Measurements from ENCODE around the gene GTPBP1. TPM values are rescaled to one million over a fixed set of nuclear protein-coding genes. Genes with fewer than 3 reads are reported as not detected.

GTPBP1 gene
- total and polyA plus RNA-seq, 2 of the 13 experiments (the other 11 are each of a cell fraction or from before 2014, with no cell fraction given): 22.3 to 27.0 TPM

DNA sequence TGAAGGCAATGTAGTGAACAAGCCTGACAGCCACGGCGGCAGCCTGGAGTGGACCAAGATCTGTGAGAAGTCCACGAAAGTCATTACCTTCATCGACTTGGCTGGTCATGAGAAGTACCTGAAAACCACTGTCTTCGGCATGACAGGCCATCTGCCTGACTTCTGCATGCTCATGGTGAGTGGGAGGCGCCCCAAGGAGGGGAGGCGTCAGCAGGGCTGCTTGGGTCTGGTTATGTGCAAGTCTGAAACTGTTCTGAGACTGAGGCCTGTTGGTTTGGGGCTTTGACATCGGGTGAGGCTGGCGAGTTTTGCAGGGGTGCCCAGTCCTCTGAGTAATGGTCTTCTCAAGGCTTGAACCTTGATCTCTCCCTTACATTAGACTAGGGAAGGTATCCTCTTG, 11.1 kb downstream of the GTPBP1 start (continued):
- no peak for TF ChIP-seq SP2 (CRISPR knock-in tag; IDR thresholded peaks at IDR 0.05)
- TF ChIP-seq, protein P1, sequence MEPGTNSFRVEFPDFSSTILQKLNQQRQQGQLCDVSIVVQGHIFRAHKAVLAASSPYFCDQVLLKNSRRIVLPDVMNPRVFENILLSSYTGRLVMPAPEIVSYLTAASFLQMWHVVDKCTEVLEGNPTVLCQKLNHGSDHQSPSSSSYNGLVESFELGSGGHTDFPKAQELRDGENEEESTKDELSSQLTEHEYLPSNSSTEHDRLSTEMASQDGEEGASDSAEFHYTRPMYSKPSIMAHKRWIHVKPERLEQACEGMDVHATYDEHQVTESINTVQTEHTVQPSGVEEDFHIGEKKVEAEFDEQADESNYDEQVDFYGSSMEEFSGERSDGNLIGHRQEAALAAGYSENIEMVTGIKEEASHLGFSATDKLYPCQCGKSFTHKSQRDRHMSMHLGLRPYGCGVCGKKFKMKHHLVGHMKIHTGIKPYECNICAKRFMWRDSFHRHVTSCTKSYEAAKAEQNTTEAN (CRISPR knock-in tag; conservative IDR thresholded peaks at IDR 0.05): no peak
- no peak for TF ChIP-seq TGIF2 (CRISPR knock-in tag; IDR thresholded peaks at IDR 0.05)
- no peak for TF ChIP-seq ARID2 (CRISPR knock-in tag; IDR thresholded peaks at IDR 0.05; ENCODE audit: borderline replicate concordance)
- no peak for TF ChIP-seq JUN (CRISPR knock-in tag; IDR thresholded peaks at IDR 0.05)
- TF ChIP-seq, protein P2, sequence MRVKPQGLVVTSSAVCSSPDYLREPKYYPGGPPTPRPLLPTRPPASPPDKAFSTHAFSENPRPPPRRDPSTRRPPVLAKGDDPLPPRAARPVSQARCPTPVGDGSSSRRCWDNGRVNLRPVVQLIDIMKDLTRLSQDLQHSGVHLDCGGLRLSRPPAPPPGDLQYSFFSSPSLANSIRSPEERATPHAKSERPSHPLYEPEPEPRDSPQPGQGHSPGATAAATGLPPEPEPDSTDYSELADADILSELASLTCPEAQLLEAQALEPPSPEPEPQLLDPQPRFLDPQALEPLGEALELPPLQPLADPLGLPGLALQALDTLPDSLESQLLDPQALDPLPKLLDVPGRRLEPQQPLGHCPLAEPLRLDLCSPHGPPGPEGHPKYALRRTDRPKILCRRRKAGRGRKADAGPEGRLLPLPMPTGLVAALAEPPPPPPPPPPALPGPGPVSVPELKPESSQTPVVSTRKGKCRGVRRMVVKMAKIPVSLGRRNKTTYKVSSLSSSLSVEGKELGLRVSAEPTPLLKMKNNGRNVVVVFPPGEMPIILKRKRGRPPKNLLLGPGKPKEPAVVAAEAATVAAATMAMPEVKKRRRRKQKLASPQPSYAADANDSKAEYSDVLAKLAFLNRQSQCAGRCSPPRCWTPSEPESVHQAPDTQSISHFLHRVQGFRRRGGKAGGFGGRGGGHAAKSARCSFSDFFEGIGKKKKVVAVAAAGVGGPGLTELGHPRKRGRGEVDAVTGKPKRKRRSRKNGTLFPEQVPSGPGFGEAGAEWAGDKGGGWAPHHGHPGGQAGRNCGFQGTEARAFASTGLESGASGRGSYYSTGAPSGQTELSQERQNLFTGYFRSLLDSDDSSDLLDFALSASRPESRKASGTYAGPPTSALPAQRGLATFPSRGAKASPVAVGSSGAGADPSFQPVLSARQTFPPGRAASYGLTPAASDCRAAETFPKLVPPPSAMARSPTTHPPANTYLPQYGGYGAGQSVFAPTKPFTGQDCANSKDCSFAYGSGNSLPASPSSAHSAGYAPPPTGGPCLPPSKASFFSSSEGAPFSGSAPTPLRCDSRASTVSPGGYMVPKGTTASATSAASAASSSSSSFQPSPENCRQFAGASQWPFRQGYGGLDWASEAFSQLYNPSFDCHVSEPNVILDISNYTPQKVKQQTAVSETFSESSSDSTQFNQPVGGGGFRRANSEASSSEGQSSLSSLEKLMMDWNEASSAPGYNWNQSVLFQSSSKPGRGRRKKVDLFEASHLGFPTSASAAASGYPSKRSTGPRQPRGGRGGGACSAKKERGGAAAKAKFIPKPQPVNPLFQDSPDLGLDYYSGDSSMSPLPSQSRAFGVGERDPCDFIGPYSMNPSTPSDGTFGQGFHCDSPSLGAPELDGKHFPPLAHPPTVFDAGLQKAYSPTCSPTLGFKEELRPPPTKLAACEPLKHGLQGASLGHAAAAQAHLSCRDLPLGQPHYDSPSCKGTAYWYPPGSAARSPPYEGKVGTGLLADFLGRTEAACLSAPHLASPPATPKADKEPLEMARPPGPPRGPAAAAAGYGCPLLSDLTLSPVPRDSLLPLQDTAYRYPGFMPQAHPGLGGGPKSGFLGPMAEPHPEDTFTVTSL (CRISPR knock-in tag; IDR thresholded peaks at IDR 0.05; ENCODE audit: borderline replicate concordance): no peak

DNA sequence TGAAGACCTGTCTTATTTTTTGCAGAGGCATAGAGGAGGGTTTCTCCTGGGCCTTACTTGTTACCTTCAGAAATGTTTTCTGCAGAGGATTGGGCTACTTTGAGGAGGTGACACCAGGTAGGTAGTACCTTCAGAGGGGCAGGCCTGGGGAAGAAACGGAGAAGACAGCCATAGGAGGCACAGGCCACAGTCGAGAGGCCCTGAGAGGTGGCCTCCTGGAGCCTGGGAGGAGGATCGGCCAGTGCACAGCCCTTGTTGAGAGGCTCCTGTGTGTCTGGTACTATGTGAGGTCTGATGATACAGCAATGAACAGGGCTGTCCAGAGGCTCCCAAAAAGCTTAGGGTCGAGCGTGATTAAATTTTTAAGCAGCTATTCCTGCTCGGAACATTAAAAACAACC, 11.5 kb downstream of the GTPBP1 start:
- Histone ChIP-seq H3K9ac (ENCODE audit: insufficient read depth, low read depth, low read length) (no peak overlapping the region), H3K27ac (ENCODE audit: extremely low read length, insufficient read depth, low read length) (no peak overlapping the region), H3K36me3 (replicated peaks in 1 of 2; ENCODE audit: control insufficient read depth in 1 of 2, insufficient read depth in 2 of 2, low read length in 2 of 2) (peaks cover 39 to 59% of the 10 kb centered on the region in 2 experiments), H3K4me3 (replicated peaks in 1 of 3; ENCODE audit: insufficient read depth in 1 of 3, low read depth in 2 of 3, low read length in 3 of 3) (no peak overlapping the region), H2AFZ (ENCODE audit: low read length) (no peak overlapping the region), H3K27me3 (ENCODE audit: control insufficient read depth in 1 of 2, insufficient read depth in 2 of 2, low read length in 2 of 2) (no peaks in the 10 kb centered on the region), H3K9me3 (ENCODE audit: low read length) (no peaks in the 10 kb centered on the region), H3K4me2 (ENCODE audit: low read depth, low read length) (no peak overlapping the region), H3K4me1 (ENCODE audit: insufficient read depth, low read length) (no peaks in the 10 kb centered on the region), H3K79me2 (ENCODE audit: insufficient read depth, low read length) (peaks cover 36% of the 10 kb centered on the region), H4K20me1 (ENCODE audit: insufficient read depth, low read length) (peaks cover 38% of the 10 kb centered on the region)
- ChIA-PET CTCF (ENCODE audit: low intra/inter-chr PET ratio, low total read pairs) (no interaction called here), POLR2A (interaction anchor here (1.1 to 1.3 kb wide), 2 partner anchors 8 to 16 kb away, joined by 3 read pairs; no protein-coding TSS in a partner anchor)
- WGBS (ENCODE audit: low lambda C conversion rate): 98% methylated on average over 6 of the region's 6 CpGs
- intact Hi-C loops (cut with micrococcal nuclease; ENCODE audit: unreplicated experiment): no loop called here
- DNase-seq (ENCODE audit: low spot score) (no peak), FAIRE-seq (no peak), ATAC-seq (no peak)
- in situ Hi-C loops (cut with HindIII; ENCODE audit: extremely low pct_ligation_motif_present, low pct_unique_long_range_greater_than_20kb): no loop called here
- BruUV-seq (replicated peaks): no TSS peak
- TF ChIP-seq, protein P3, sequence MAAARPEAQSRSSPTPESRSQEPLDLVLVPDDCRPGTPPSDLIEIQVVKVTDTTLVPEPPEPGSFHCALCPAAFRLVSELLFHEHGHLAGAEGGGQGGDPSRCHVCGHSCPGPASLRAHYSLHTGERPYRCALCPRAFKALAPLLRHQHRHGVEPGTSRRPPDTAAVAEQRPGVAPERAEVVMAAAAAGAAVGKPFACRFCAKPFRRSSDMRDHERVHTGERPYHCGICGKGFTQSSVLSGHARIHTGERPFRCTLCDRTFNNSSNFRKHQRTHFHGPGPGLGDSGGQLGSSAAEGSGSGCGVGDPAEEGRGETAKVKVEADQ (CRISPR knock-in tag; IDR thresholded peaks at IDR 0.05; ENCODE audit: borderline replicate concordance): no peak
- TF ChIP-seq ZNF883 (CRISPR knock-in tag; IDR thresholded peaks at IDR 0.05; ENCODE audit: not compliant biosample characterization) (no peak), ZNF644 (CRISPR knock-in tag; IDR thresholded peaks at IDR 0.05; ENCODE audit: low read depth) (no peak), ZNF441 (CRISPR knock-in tag; IDR thresholded peaks at IDR 0.05; ENCODE audit: borderline replicate concordance) (no peak), STAT5B (CRISPR knock-in tag; IDR thresholded peaks at IDR 0.05) (no peak), NFYB (CRISPR knock-in tag; IDR thresholded peaks at IDR 0.05) (no peak), KMT2B (CRISPR knock-in tag; IDR thresholded peaks at IDR 0.05) (no peak), MZF1 (CRISPR knock-in tag; IDR thresholded peaks at IDR 0.05; ENCODE audit: borderline replicate concordance) (no peak), ZNF558 (CRISPR knock-in tag; IDR thresholded peaks at IDR 0.05; ENCODE audit: borderline replicate concordance) (no peak), MED1 (CRISPR knock-in tag; IDR thresholded peaks at IDR 0.05) (no peak)
